ENCODE results near the gene IL21R. TPM values are rescaled to one million over a fixed set of nuclear protein-coding genes. Genes with fewer than 3 reads are reported as not detected.
A peak's percentile ranks its signal among the peaks of the same experiment; 100 is the strongest.

IL21R gene
- total RNA-seq, 1 donor from 2014 or later: 1.6 TPM

- peaks cover 6% of the 10 kb centered on the region for H3K36me3 ChIP-seq (ENCODE audit: control insufficient read depth, insufficient read depth, low read length)
- TF ChIP-seq, protein P1, sequence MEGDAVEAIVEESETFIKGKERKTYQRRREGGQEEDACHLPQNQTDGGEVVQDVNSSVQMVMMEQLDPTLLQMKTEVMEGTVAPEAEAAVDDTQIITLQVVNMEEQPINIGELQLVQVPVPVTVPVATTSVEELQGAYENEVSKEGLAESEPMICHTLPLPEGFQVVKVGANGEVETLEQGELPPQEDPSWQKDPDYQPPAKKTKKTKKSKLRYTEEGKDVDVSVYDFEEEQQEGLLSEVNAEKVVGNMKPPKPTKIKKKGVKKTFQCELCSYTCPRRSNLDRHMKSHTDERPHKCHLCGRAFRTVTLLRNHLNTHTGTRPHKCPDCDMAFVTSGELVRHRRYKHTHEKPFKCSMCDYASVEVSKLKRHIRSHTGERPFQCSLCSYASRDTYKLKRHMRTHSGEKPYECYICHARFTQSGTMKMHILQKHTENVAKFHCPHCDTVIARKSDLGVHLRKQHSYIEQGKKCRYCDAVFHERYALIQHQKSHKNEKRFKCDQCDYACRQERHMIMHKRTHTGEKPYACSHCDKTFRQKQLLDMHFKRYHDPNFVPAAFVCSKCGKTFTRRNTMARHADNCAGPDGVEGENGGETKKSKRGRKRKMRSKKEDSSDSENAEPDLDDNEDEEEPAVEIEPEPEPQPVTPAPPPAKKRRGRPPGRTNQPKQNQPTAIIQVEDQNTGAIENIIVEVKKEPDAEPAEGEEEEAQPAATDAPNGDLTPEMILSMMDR (IDR thresholded peaks at IDR 0.05; ENCODE audit: insufficient read depth, low read length, poor library complexity, severe bottlenecking): no peak
- H3K27me3 ChIP-seq (ENCODE audit: control insufficient read depth, insufficient read depth, low read length): no peaks in the 10 kb centered on the region
Measured at GRCh38 chr16:27474921-27475320, 72.9 kb downstream of the IL21R start.

DNA sequence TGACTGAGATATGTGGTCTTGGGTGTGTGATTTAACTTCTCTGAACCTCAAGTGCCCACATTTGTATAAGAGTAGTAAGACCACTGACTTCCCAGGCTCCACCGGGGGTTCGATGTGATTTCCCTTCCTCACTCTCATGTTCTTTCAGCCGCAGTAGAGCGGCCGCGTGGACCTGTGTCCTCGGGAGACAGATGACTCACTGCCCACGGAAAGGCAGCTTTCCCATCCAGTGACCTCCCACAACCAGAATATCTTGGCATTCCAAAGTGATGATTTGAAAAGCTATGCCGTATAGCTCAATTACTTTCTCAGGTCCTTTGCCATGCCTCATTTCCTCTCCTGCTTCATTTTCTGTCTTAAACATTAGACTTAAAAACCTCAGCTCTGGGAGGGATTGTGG is 73.6 kb downstream of the IL21R start:
- DNase-seq (ENCODE audit: low read depth): peak; percentile 82
- H3K36me3 ChIP-seq (ENCODE audit: control insufficient read depth, insufficient read depth, low read length): peaks cover 5% of the 10 kb centered on the region

More at GRCh38 chr16:27474921-27475320, 72.9 kb downstream of the IL21R start:
- H3K4me3 ChIP-seq (ENCODE audit: low read depth, low read length): no peak overlapping the region
- no peak for DNase-seq (ENCODE audit: low read depth)

GRCh38 chr16:27476240-27476639 is 74.3 kb downstream of the IL21R start:
- H3K36me3 ChIP-seq (ENCODE audit: control insufficient read depth, insufficient read depth, low read length): peaks cover 4% of the 10 kb centered on the region
- DNase-seq (ENCODE audit: low read depth): no peak
- H3K27me3 ChIP-seq (ENCODE audit: control insufficient read depth, insufficient read depth, low read length): no peaks in the 10 kb centered on the region
- TF ChIP-seq, protein P1 (IDR thresholded peaks at IDR 0.05; ENCODE audit: insufficient read depth, low read length, poor library complexity, severe bottlenecking): peak; percentile 3
- no peak overlapping the region for H3K4me3 ChIP-seq (ENCODE audit: low read depth, low read length)

More for the DNA sequence above, 73.6 kb downstream of the IL21R start:
- TF ChIP-seq, protein P1 (IDR thresholded peaks at IDR 0.05; ENCODE audit: insufficient read depth, low read length, poor library complexity, severe bottlenecking): no peak
- Histone ChIP-seq H3K4me3 (ENCODE audit: low read depth, low read length) (no peak overlapping the region), H3K27me3 (ENCODE audit: control insufficient read depth, insufficient read depth, low read length) (no peaks in the 10 kb centered on the region)

- Histone ChIP-seq H3K4me3 (ENCODE audit: low read depth, low read length) (no peak overlapping the region), H3K27me3 (ENCODE audit: control insufficient read depth, insufficient read depth, low read length) (no peaks in the 10 kb centered on the region), H3K36me3 (ENCODE audit: control insufficient read depth, insufficient read depth, low read length) (peaks cover 13% of the 10 kb centered on the region)
- TF ChIP-seq, protein P1 (IDR thresholded peaks at IDR 0.05; ENCODE audit: insufficient read depth, low read length, poor library complexity, severe bottlenecking): no peak
- no peak for DNase-seq (ENCODE audit: low read depth)
Measured at GRCh38 chr16:27480761-27481160, 78.8 kb downstream of the IL21R start.

GRCh38 chr16:27481282-27481934 is 79.4 kb downstream of the IL21R start:
- Histone ChIP-seq H3K36me3 (ENCODE audit: control insufficient read depth, insufficient read depth, low read length) (peaks cover 13% of the 10 kb centered on the region), H3K27me3 (ENCODE audit: control insufficient read depth, insufficient read depth, low read length) (no peaks in the 10 kb centered on the region), H3K4me3 (ENCODE audit: low read depth, low read length) (no peak overlapping the region)
- TF ChIP-seq, protein P1 (IDR thresholded peaks at IDR 0.05; ENCODE audit: insufficient read depth, low read length, poor library complexity, severe bottlenecking): no peak
- no peak for DNase-seq (ENCODE audit: low read depth)

All from kidney epithelial cell (primary cell).